ENCODE measurements around the gene IL36G.
A peak's percentile ranks its signal among the peaks of the same experiment; 100 is the strongest.
"Not testable (repeated sequence)": the region's sequence is repeated elsewhere in the genome, so short reads cannot be mapped to it uniquely, and the experiment has no call there.

Gene IL36G

DNA sequence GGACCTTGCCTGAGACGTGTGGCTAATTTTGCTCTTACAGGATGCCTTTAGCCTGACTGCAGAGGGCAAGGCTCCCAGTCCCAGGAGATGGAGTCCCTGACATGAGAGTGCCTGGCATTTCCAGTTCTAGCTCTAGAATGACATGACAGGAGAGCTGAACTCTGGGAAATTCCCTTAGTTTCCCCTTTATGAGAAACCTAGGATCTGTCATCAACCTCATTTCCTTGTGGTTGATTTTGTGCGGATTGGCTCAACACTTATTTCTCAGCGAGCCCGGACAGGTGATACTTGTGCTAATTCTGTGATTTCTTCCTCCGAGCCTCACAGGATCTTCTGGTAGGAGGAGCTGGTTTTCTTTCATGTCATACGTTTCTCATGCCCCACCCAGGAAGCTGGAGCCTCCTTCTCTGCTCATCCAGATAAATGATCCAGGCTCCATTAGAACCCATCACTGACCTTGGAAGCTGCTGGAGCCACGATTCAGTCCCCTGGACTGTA lies at the start of gene IL36G:
TSS of gene IL36G (plus strand) at position 448 of the 498 bp plus-strand sequence. CDS start 633 bp downstream, outside the sequence.
- no peak for DNase-seq (ENCODE audit: low read depth, low spot score)

DNA sequence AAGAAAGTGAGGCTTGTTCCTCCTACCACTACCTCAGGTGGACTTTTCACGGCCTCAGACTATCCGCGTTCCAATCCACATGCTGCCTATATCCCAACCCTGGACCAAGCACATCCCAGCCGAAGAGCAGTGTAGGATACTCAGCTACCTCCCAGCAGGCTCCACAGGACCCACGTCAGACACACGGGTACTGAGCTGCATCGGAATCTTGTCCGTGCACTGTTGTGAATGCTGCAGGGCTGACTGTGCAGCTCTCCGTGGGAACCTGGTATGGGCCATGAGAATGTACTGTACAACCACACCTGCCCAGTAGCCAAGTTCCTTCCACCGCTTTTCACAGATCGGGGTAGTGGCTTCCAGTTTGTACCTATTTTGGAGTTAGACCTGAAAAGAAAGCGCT lies 44.5 kb upstream of the IL36G start:
- DNase-seq (ENCODE audit: low read depth, low spot score) = no peak

DNA sequence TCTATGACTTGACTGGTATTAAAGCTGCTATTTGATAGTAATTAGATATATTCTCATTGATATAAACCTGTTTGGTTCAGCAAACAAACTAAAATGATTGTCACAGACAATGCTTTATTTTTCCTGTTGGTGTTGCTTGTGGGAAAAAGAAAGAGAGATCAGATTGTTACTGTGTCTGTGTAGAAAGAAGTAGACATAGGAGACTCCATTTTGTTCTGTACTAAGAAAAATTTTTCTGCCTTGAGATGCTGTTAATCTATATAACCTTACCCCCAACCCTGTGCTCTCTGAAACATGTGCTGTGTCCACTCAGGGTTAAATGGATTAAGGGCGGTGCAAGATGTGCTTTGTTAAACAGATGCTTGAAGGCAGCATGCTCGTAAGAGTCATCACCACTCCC lies 43.7 kb upstream of the IL36G start:
- DNase-seq (ENCODE audit: low read depth, low spot score) = not testable (repeated sequence)

DNA sequence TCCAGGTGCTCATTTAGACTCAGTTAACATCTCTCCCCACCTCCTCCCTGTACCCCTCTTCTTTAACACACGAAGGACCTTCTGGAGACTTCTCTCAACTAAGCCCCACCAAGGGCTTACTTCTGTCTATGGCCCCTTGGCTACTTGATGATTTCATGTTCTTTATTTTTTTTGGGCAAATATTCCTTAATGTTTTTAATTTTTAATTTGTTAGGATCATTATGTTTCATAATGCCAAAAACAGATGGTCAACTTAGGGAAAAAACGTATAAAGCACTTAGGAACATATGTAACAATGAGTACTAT lies 40.9 kb upstream of the IL36G start:
- DNase-seq (ENCODE audit: low read depth, low spot score) = no peak

DNA sequence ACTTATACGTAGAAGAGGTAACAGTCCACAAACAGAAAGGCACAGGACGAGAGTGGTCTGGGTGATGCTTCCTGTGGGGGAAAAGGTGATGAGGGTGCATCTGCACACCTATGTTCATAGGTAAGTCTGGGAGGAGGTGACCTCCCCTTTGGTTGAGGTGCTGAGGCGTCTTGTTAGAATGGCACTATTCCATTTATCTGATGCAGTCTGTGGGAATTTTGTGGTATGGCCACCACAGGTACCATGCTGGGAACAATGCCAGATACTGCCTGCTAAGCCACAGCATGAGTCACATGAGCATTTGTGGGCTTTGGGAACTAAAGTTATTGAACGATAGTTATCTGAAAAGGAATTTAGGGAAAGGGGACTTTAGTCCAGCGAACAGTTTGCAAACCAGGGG lies 38.9 kb upstream of the IL36G start:
- no peak for DNase-seq (ENCODE audit: low read depth, low spot score)

DNA sequence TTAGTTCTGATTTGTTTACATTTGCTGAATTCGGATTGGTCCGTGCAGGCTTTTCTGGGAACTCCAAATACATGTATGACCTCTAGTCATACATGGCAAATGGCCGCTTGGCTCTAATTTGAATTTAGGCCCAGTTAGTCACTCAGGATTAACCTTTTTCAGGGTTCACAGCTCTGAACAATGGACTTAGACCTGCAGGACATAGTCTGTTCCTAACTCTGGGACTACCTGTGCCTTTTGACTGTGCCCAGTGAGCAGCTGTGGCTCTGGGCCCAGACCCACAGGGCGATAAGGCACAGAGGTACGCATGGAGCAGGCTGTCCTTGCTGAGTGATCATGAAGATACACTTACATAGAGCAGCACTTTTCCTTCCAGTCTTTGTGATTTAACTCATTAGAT lies 38.4 kb upstream of the IL36G start:
- no peak for DNase-seq (ENCODE audit: low read depth, low spot score)

DNA sequence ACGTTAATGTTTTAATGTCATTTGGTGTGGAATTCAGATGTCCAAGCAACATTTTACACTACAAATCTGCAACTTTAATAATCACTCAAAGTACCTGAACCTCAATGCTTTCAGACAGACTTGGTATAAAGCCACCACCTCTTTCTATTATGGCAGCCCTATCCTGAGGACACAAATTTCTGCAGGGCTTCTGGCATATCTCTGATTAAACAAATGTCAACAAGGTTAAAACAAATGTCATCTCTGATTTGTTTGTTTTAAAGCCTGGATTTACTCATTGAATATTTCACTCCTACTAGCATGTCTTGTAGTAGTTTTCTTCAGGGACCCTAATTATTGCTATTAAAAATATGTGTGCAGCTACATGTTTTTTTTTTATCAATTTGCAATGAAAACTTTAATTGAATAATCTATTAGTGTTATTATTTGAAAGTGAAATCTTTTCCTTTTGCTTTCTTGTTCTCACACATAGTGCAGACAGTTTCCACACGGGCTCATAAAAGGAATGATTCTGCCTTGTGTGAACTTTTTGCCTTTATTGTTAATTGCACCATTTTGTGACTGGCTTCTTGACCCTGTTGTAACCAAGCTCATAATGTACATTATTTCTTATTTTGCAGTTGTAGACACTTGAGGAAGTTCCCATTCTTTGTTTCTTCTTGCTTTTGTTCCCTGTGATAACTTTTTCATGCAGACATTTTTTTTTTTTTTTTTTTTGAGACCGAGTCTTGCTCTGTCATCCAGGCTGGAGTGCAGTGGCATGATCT lies 36.8 kb upstream of the IL36G start:
- no peak for DNase-seq (ENCODE audit: low read depth, low spot score)

DNA sequence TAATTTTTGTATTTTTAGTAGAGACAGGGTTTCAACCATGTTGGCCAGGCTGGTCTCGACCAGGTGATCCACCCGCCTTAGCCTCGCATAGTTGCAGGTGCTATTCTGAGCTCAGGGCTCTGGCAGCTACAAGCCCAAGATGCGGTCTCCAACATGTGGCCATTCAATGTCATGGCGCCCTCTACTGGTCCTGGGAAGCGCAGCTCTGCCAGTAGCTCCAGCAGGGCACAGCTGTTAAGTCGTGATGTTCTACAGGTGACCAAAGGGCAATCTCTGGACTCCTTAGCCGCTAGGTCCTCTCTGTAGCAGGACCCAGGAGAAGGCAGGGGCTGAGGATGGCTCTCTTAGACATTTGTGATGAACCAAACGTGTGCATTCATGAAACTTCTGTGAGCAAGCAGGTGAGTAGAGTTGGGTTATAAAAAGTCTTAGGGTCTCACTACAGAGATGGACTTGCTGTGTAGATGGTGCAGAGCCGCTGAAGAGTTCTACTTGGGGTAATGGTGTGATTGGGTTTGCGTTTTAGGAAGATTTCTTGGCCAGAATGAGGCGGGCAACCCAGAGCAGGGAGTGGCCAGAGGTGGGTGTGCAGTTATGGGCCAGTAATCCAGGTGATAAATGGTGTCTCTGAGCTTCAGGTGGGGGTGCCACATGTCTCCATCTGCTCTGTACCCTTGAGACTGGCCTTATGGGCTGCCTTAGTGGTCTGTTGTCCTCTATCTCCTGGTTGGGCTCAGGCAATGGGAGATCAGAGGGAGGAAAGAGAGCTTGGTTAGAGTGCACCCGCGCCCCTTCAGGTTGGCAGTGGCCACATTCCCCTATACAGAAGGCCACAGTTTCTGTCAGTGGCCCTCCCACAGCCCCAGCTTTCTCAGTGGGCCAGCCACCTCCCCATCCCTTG lies 35.8 kb upstream of the IL36G start:
- peak; percentile 37 for DNase-seq (ENCODE audit: low read depth, low spot score)

DNA sequence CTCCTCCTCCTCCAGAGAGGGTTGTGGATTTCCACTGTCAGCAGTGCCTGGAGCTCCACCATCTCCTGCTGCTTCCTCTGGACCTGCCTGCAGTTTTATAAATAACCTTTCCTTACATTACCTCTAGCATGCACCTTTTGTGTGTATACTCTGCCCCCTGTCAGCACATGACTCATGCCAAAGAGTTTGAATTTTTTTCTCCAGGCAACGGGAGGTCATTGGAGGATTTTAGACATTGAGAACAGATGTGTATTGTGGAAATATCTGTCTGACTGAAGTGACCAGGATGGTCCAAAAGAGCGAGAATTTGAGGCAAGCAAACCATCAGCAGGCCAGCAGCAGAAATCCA lies 35.2 kb upstream of the IL36G start:
- peak; percentile 27 for DNase-seq (ENCODE audit: low read depth, low spot score)

DNA sequence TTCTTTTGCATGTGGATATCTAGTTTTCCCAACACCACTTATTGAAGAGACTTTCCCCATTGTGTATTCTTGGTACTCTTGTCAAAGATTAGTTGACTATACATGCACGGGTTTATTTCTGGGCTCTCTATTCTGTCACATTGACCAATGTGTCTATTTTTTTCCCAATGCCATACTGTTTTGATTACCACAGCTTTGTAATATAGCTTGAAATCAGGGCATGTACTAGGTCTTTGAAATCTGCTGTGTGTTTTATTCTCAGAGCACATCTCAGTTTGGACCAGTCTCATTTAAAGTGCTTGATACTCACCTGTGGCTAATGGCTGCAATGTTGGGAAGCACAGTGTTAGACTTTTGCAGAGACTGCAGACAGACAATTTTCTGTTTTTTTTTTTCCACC lies 32.8 kb upstream of the IL36G start:
- no peak for DNase-seq (ENCODE audit: low read depth, low spot score)

DNA sequence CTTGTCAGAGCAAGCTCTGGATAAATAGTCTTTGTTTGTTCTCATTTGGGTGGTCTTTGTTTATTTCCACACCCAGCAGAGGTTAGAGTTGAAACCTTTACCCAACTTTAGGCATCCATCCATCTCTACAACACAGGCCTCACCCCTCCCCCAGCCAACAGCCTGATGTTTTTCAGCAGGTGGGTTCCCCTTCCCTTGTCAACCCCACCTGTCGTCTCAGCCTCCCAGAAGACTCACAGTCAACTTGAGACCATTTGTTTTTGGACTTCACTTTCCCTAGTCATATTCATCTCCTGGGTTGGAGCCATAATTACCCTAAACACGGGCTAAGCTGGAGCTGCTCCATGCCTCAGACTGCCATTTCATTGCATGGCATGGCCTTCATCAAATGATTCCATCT lies 31.7 kb upstream of the IL36G start:
- no peak for DNase-seq (ENCODE audit: low read depth, low spot score)

DNA sequence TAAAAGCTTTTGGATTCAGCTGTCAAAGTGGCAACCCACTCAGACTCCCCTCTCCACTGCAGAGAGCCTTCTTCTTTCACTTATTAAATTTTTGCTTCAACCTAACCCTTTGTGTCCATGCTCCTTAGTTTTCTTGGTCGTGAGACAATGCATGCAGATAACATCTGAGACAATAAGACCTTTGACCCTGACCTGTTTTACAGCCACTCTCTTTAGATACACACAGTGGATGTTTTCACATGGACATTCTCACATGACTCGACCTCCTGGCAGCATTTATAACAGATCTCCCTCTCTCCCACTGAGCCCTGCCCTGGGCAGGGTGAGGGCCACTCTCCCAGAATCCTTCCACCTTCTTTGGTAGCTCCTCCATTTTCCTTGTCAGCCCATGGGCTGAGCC lies 30.4 kb upstream of the IL36G start:
- no peak for DNase-seq (ENCODE audit: low read depth, low spot score)

DNA sequence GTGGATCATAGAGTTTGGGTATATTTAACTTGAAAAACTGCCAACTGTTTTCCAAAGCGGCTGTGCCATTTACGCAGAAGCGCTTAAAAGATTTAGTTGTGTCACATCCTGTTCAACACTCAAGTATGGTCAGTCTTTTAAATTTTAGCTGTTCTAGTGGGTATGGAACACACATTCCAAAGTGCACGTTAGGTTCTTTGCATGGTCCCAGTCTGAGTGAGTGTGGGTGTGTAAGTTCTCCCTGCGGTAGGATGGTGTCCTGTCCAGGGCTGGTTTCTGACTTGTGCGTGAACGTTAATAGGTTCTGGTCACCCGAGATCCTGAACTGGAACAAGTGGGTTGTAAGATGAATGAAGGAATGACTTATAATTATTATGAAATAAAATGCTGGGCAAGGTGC lies 28.4 kb upstream of the IL36G start:
- DNase-seq (ENCODE audit: low read depth, low spot score) = no peak

DNA sequence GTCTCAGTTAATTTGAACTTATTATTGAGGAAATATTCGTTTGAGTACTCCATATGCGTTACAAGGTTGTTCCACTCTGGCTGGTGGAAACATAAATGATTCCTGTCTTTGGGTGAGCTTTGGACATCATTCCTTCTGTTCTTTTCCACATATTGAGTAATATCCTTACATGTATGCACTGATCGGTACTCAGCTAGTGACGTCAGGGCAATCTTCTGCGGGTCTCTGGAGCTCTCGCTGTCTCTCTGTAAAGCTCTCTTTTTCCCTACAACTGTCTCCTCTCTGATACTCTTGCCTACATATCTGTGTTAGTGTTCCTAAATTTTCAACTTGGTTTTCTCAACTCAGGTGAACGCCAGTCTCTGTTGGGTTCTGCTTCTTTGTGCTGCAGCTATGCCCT lies 23.4 kb upstream of the IL36G start:
- no peak for DNase-seq (ENCODE audit: low read depth, low spot score)

DNA sequence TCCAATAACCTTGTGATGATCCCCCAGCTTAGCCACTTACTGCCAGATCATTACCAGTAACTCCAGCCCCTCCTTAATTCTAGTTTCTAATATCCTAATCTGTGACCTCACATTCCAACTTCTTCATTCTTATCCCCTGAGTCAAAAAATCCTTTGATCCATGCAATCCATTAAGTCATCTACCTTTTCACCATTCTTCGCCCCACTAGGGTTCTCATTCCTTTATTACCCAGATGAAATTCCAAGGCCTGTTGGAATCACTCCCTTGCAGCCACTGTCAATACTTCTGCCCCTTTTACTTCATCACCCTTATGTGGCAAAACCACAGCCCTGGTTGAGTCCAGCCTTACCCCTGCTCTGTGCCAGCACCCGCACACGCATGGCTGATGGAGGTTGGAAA lies 20.3 kb upstream of the IL36G start:
- no peak for DNase-seq (ENCODE audit: low read depth, low spot score)

DNA sequence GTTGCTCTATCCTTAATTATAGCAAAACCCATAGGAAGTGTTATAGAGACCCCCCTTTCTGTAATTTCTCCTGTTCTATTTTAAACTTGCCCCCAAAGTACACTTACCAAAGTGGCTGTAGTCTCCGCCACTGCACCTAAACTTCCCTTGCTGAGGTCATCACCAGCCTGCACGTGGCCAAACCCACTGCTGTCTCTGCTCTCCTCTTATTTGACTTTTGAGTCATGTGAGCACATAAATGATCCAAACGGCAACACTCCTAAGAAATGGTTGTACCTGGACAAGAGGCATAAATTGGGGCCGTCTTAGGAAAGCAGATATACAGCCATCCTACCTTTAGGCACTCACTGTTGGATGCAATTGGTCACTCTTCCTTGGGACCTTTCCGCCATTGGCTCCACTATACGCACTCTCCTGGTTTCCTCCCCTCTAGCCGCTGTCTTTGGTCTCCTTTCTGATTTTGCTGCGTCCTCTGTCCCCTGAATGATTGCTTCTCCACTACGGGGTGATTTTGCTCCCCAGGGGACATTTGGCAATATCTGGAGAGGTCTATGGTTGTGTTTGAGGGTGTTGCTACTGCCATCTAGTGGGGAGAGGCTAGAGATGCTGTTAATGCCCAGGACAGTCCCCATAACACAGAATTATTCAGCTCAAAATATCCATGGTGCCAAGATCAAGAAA lies 19.2 kb upstream of the IL36G start:
- no peak for DNase-seq (ENCODE audit: low read depth, low spot score)

DNA sequence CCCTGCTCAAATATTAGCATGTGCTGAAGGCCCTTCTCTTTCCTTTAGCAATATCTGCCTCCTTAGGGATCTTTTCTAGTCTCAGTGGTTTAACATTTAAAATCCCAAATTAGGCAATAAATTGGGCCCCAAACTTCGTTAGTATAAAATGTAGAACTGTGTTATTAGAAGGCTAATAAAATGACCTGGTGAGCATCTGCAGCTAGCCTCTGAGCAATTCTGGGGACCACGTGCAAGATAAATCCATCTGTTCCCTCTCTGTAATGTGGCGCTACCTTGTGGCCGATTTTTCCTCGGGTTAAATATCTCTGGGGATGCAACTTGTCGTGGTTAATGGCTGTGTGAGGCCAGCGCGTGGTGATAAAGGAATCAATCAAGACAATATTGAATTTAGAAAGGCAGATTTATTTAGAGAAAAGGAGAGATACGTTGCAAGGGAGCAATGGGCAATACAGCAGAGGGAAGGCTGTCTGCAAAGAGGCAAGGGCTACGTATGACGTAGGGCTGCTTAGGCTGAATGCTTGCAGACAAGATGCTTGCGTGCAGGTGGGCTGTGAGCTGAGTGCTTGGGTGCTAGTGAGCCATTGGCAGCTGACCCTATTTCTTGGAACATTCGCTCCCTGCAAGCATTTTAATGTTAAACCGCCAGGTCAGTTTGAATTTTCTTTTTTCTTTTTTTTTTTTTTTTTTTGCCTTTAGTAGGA lies 18.5 kb upstream of the IL36G start:
- DNase-seq (ENCODE audit: low read depth, low spot score) = no peak

DNA sequence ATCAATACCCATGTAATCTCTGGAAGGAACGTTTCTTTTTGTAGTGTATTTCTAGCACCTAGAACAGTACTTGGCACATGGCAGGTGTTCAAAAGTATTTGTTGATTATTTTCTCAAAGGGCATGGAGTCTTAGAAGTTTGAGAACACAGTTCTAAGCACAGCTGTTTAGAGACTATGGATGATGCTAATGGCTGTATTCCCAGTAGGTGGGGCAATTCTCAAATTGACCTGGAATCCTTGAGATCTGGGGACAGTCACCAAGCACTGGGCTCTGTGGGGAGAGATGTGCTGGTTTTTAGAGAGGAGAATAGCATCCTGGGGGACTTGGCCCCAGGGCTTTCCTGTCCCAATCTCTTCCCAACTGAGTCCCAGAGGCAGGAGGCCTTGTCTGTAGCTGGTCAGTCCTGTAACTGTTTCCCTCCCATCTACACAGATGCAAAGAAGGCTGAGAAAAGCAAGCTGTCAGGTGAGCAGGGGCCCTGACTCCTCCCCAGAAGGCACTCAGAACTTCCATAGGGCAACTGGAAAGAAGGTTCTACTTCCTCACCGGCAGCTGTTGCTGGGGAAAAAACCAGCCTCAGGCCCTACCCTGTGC lies 17.5 kb upstream of the IL36G start:
- DNase-seq (ENCODE audit: low read depth, low spot score) = no peak

DNA sequence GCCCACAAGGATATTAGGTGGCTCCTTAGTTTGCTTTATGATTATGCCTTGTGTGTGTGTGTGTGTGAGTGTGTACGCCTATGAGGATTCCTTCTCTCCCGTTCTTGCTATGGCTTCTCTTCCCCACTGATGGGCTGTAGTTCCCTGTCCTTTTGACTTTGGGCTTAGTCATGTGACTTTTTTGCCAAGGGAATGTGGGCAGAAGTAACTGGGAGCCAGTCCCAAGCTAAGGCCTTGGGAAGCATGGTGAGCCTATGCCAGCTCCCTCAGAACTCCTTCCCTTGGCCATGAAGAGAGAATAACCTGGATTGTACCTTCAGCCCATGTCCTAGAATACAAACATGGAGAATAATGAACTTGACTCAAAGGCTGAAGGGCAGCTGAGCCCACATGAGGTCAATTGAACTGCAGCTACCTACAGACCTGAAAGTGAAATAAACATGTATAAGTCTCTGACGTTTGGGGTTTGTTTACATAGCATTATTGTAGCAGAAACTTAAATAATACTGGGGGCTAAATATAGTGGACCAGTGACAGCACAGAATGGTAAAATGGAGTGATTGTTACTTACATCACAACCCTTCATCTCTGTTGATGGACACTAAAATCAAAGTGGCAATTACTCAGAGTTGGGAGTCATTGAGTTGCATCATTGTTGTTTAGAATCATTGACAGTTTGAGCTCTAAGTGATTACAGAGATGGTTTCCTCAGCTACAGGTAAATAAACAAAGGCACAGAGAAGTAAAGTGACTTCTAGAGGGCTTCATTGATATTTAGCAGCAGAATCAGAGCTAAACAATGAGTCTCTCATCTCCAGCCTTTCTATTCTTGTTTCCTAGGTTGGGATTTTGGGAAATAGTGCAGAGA lies 15.3 kb upstream of the IL36G start:
- DNase-seq (ENCODE audit: low read depth, low spot score) = no peak

DNA sequence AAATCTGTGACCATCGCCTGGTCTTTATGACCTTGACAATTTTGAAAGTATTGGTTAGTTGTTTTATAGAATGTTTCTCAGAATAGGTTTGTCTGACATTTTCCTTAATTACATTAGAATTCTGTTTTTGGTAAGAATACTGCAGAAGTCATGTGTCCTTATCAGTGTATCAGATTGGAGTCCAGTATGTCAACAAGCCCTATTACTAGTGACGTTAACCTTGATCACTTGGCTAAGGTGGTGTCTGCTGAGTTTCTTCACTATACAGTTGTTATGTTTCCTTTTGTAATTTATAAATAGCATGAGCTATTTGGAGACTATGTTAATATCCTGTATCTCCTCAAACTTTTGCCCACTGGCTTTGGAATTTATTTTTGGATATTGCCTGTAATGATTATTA lies 10.8 kb upstream of the IL36G start:
- no peak for DNase-seq (ENCODE audit: low read depth, low spot score)
